Endothelial cell of umbilical vein (primary cell): ENCODE measurements around the gene EFCAB5. TPM values are rescaled to one million over a fixed set of nuclear protein-coding genes. Genes with fewer than 3 reads are reported as not detected.
A peak's percentile ranks its signal among the peaks of the same experiment; 100 is the strongest.

Experiments used
- BruUV-seq: library from RNA; stranded (reverse); fragments of 400-500 nt; replicated peaks from 2 replicates; lab custom pipeline; 2021; lab: Mats Ljungman, UMichigan
- CTCF ChIA-PET: fragments of 300-600, 350-600 bp; sonication (Branson Sonifier 250); formaldehyde crosslinking; loops from one replicate; lab custom pipeline; 2021; ENCODE audit warnings: antibody characterized with exemption, inconsistent platforms; lab: Charles Lee
- POLR2A ChIA-PET: fragments of 300-600, 350-600 bp; sonication (Branson Sonifier 250); formaldehyde crosslinking; loops from one replicate; lab custom pipeline; 2021; ENCODE audit warnings: antibody characterized with exemption, inconsistent platforms; lab: Charles Lee
- DNase-seq: peaks from one replicate; pipeline ENCODE4 v3.0.0-alpha.2; 2011; ENCODE audit warnings: low read depth, low spot score
- FAIRE-seq: peaks from 2 replicates; lab custom pipeline; 2011; peaks lifted over from hg19 to GRCh38; lab: Jason Lieb, UNC
- H2AFZ ChIP-seq: 2 replicates; pipeline ENCODE4 v1.6.0; 2012; ENCODE audit warnings: low read depth, low read length, control low read depth, inconsistent platforms
- H3K27ac ChIP-seq: 2 replicates; pipeline ENCODE4 v1.5.1; 2011; ENCODE audit warnings: low read depth, mild to moderate bottlenecking, control low read depth, low read length, moderate library complexity; ENCODE audit not compliant: insufficient read depth
- H3K27me3 ChIP-seq, 2 experiments: 2 replicates each; pipeline versions ENCODE4 v1.6.0 to v1.6.1; 2011; ENCODE audit warnings: low read length in 2 of 2, mixed read lengths in 1 of 2; ENCODE audit not compliant: control insufficient read depth in 2 of 2, insufficient read depth in 2 of 2
- H3K36me3 ChIP-seq, 2 experiments: 2 replicates in 1 of 2; 3 replicates in 1 of 2; pipeline ENCODE4 v1.5.1; 2011; ENCODE audit warnings: low read length in 2 of 2, mild to moderate bottlenecking in 1 of 2, moderate library complexity in 1 of 2; ENCODE audit not compliant: control insufficient read depth in 2 of 2, insufficient read depth in 2 of 2; ENCODE audit errors: extremely low read depth in 1 of 2
- H3K4me1 ChIP-seq: 3 replicates; pipeline ENCODE4 v1.5.1; 2011; ENCODE audit warnings: mild to moderate bottlenecking, low read length; ENCODE audit not compliant: control insufficient read depth, insufficient read depth; ENCODE audit errors: extremely low read depth
- H3K4me2 ChIP-seq: 2 replicates; pipeline ENCODE4 v1.6.1; 2011; ENCODE audit warnings: low read length, control low read depth, mixed read lengths; ENCODE audit not compliant: insufficient read depth
- H3K4me3 ChIP-seq, 3 experiments: fragments of 200-600 bp in 1 of 3; sonication (generic), shearing (Covaris generic) in 1 of 3; replicated peaks in 1 of 3; 2 replicates each; pipeline ENCODE4 v1.5.1; 2011 to 2016; ENCODE audit warnings: control low read depth in 3 of 3, low read length in 3 of 3, mild to moderate bottlenecking in 2 of 3, inconsistent platforms in 1 of 3, low read depth in 1 of 3, moderate library complexity in 1 of 3; ENCODE audit not compliant: insufficient read depth in 1 of 3
- H3K79me2 ChIP-seq: 2 replicates; pipeline ENCODE4 v1.6.0; 2012; ENCODE audit warnings: low read length, inconsistent platforms; ENCODE audit not compliant: control insufficient read depth, insufficient read depth
- H3K9ac ChIP-seq: replicated peaks from 2 replicates; pipeline ENCODE3; 2011; ENCODE audit warnings: low read length, control low read depth; ENCODE audit not compliant: insufficient read depth; ENCODE audit errors: extremely low read depth
- H3K9me1 ChIP-seq: replicated peaks from 3 replicates; pipeline ENCODE4 v1.6.0; 2011; ENCODE audit warnings: mild to moderate bottlenecking, low read length; ENCODE audit not compliant: control insufficient read depth, insufficient read depth; ENCODE audit errors: extremely low read depth
- H3K9me3 ChIP-seq: replicated peaks from 2 replicates; pipeline ENCODE4 v1.5.1; 2012; ENCODE audit warnings: low read length, inconsistent platforms; ENCODE audit not compliant: control insufficient read depth, insufficient read depth
- H4K20me1 ChIP-seq: replicated peaks from 2 replicates; pipeline ENCODE3; 2011; ENCODE audit warnings: mild to moderate bottlenecking, low read length; ENCODE audit not compliant: control insufficient read depth, insufficient read depth; ENCODE audit errors: extremely low read depth
- CTCF ChIP-seq, 2 donors: IDR thresholded peaks; 1 replicate in 1 of 2; 2 replicates in 1 of 2; pipeline ENCODE4 v1.5.1; 2011; ENCODE audit warnings: low read length in 2 of 2, mild to moderate bottlenecking in 2 of 2, moderate library complexity in 2 of 2, control low read depth in 1 of 2, inconsistent platforms in 1 of 2, low read depth in 1 of 2; ENCODE audit not compliant: insufficient read depth in 1 of 2; ENCODE audit errors: extremely low read depth in 1 of 2
- EZH2 ChIP-seq: IDR thresholded peaks from 2 replicates; pipeline ENCODE4 v1.6.1; 2012; ENCODE audit warnings: borderline replicate concordance, low read depth, mild to moderate bottlenecking, moderate library complexity, low read length, inconsistent platforms; ENCODE audit not compliant: severe bottlenecking
- FOS ChIP-seq: IDR thresholded peaks from 2 replicates; pipeline ENCODE4 v1.6.1; 2011; ENCODE audit warnings: mild to moderate bottlenecking, low read length, moderate library complexity, borderline replicate concordance; ENCODE audit not compliant: insufficient read depth
- GATA2 ChIP-seq: IDR thresholded peaks from 2 replicates; pipeline ENCODE4 v1.7.0; 2011; ENCODE audit warnings: low read depth, mild to moderate bottlenecking, moderate library complexity, mixed read lengths, low read length; ENCODE audit not compliant: insufficient read length, insufficient read depth
- JUN ChIP-seq: IDR thresholded peaks from 2 replicates; pipeline ENCODE4 v1.6.1; 2011; ENCODE audit warnings: borderline replicate concordance, low read depth; ENCODE audit not compliant: insufficient read length, insufficient read depth
- MAX ChIP-seq: IDR thresholded peaks from 2 replicates; pipeline ENCODE4 v1.6.1; 2011; ENCODE audit not compliant: insufficient read depth, insufficient read length
- MYC ChIP-seq: IDR thresholded peaks from one replicate; pipeline ENCODE4 v1.6.1; 2011; ENCODE audit warnings: mild to moderate bottlenecking, low read depth, low read length
- POLR2A ChIP-seq: IDR thresholded peaks from 2 replicates; pipeline ENCODE4 v1.6.1; 2012; ENCODE audit warnings: low read depth, mild to moderate bottlenecking, control low read depth, low read length
- POLR2AphosphoS5 ChIP-seq: IDR thresholded peaks from 2 replicates; pipeline ENCODE4 v1.6.1; 2012; ENCODE audit warnings: low read depth, mild to moderate bottlenecking, control low read depth, low read length, moderate library complexity; ENCODE audit not compliant: insufficient read depth
- dilution Hi-C: fragments of 300-500 bp; cut with MboI; formaldehyde crosslinking; loops from one replicate; pipeline ENCODE4 v1.15.0; 2019; ENCODE audit warnings: low sequenced_read_pairs; ENCODE audit not compliant: extremely low pct_ligation_motif_present
- intact Hi-C: fragments of 100-400 bp; cut with micrococcal nuclease; formaldehyde crosslinking; loops from one replicate; pipeline ENCODE4 v1.10.0; 2022
- polyA plus RNA-seq, 4 experiments: library from polyadenylated mRNA; depleted of rRNA in 3 of 4; stranded (reverse) in 3 of 4; unstranded in 1 of 4; fragments of >200 nt; gene quantifications; 2 replicates each; pipeline versions ENCODE4 v1.2.1 to v1.2.3, GENCODE V29; 2011 to 2012; ENCODE audit warnings: missing spikeins in 1 of 4
- total RNA-seq: library from RNA; stranded (reverse); gene quantifications from 2 replicates; pipeline ENCODE4 v1.2.3, GENCODE V29; 2021

Gene EFCAB5
- total and polyA plus RNA-seq, 2 donors (not counting 3 experiments of a cell fraction or from before 2014, with no cell fraction given) = 0.04 to 0.40 TPM

- Histone ChIP-seq H3K9me1 (no peaks in the 10 kb centered on the region), H3K4me2 (no peak overlapping the region), H3K36me3 (no peaks in the 10 kb centered on the region), H3K4me1 (peaks cover 5% of the 10 kb centered on the region), H2AFZ (no peak overlapping the region), H4K20me1 (no peaks in the 10 kb centered on the region), H3K27ac (no peak overlapping the region), H3K27me3 (no peaks in the 10 kb centered on the region), H3K79me2 (no peaks in the 10 kb centered on the region), H3K9me3 (no peaks in the 10 kb centered on the region), H3K4me3 (no peak overlapping the region), H3K9ac (no peak overlapping the region)
- TF ChIP-seq POLR2A = no peak
- TF ChIP-seq POLR2AphosphoS5 = no peak
- no peak for TF ChIP-seq CTCF (IDR thresholded peaks at IDR 0.05; ENCODE audit: extremely low read depth in 1 of 2, insufficient read depth in 1 of 2, low read depth in 1 of 2, low read length in 2 of 2)
- no peak for TF ChIP-seq JUN
- no peak for TF ChIP-seq FOS
- TF ChIP-seq GATA2 = no peak
- no peak for TF ChIP-seq MYC
- no peak for TF ChIP-seq EZH2
- no peak for TF ChIP-seq MAX
- CTCF ChIA-PET = interaction anchor here (0.6 to 5.6 kb wide), 38 partner anchors 8 to 721 kb away, joined by 3 to 93 read pairs (median 5); partner anchors contain the start of genes CRLF3, GOSR1 and NSRP1
- POLR2A ChIA-PET = no interaction called here
- no TSS peak for BruUV-seq
- dilution Hi-C loops (no loop called here), intact Hi-C loops (loop anchor here (1.0 kb wide), 5 partner anchors 12 to 236 kb away; partner anchors contain the start of gene NSRP1)
- DNase-seq (no peak), FAIRE-seq (peak; percentile 42)
These were observed 162.5 kb downstream of the EFCAB5 start for GRCh38 chr17:30103921-30104320.
